GM23248 (cell line): Measurements from ENCODE around the gene KIR3DL1.
"Not testable (repeated sequence)": the region's sequence is repeated elsewhere in the genome, so short reads cannot be mapped to it uniquely, and the experiment has no call there.

Experiments
- EZH2 ChIP-seq: fragments of 200-600 bp; sonication (generic); IDR thresholded peaks from 2 replicates; pipeline ENCODE4 v1.6.1; 2018; ENCODE audit warnings: antibody characterized with exemption, mild to moderate bottlenecking; ENCODE audit not compliant: insufficient read depth, poor library complexity, severe bottlenecking
- EZH2phosphoT487 ChIP-seq: fragments of 200-600 bp; sonication (generic); IDR thresholded peaks from 2 replicates; pipeline ENCODE4 v1.6.1; 2018; ENCODE audit warnings: antibody characterized with exemption, moderate library complexity, mild to moderate bottlenecking, low read depth; ENCODE audit not compliant: insufficient read depth

DNA sequence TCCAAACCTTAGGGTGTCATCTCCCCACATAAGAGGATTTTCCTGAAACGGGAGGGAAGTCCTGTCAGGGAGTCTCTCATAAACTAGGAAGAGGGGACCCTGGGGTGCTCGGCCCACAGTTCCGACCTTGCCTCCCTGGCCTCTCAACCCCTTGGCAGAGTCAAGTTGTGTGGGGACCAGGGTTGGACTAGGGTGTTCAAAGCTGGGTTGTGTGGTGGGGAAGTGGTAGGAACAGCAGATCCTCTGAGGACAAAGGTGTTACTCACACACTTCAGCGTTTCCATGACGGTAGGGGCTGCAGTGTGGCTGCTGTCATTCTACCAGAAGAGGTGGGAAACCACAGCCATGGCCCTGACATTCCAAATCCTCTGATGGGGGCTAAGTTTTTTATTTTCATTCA is 18.9 kb downstream of the KIR3DL1 start:
- TF ChIP-seq EZH2, EZH2phosphoT487: not testable (repeated sequence)
